GM21825 (cell line): Measurements from ENCODE around the gene TBCK.

Source experiments
- ATAC-seq: cut with Tn5 transposase; IDR thresholded peaks from one replicate; pipeline ENCODE4 v1.9.1; 2021; ENCODE audit warnings: mild to moderate bottlenecking, moderate library complexity; ENCODE audit not compliant: unreplicated experiment

The TBCK gene

GRCh38 chr4:106048250-106048971 is 267.6 kb downstream of the TBCK start:
- no peak for ATAC-seq

GRCh38 chr4:106046083-106046482 is 269.9 kb downstream of the TBCK start:
- ATAC-seq, result no peak

- ATAC-seq, result no peak
Observed at GRCh38 chr4:106041294-106042002, 274.6 kb downstream of the TBCK start.

DNA sequence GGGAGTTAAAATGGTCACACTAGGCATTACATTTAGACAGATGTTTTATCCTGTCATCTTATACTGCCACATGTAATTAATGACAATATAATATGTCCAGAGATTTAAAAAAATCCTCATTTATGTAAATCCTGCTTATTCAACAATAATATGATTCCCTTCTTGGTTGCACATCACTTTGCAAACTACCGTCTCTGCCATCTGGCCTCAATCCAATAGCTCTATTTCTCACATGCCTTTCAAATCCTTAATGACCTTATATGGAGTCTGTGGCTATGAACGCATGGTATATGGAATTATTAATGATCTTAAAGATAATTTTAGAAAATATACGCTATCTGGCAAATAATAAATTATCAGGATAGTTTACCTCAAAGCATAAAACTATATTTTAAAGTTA is 276.2 kb downstream of the TBCK start:
- ATAC-seq, result no peak

GRCh38 chr4:106038908-106039307 is 277.1 kb downstream of the TBCK start:
- ATAC-seq, result no peak

DNA sequence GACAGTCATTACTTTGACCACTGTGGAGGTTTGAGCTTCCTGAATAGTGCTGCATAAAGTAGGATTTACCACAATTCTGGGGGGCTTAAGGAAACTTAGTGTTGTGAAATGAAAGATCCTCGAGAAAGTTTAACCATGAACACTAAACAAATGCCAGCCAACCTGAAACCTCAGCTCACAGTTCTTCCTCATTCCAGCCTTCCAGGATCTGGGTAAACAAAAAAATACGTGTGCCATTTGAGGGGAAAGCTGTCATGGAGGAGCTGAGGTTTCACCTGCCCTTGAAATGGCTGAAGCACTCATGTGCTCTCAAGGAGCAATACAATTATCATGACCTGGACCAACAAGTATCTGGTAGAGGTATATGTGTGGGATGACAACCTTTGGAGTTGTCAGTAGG is 278.0 kb downstream of the TBCK start:
- no peak for ATAC-seq

GRCh38 chr4:106036848-106037247 is 279.2 kb downstream of the TBCK start:
- ATAC-seq, result no peak

DNA sequence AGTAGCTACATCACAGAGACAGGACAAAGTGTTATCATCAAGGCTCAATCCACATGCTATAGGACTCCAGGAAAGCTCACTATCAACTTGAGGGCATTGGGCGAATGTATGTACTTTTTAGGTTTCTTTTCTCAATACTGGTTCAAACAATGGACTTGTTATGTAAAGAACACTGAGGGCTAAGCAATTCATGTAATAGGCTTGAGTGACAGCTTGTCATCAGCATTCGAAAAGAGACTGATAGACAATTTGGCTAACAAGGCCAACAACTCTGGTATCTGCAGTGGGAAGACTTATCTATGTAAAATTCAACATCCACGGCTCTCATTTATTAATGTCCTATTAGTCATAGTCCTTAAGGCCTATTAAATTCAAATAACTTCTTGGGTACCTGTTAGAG is 279.7 kb downstream of the TBCK start:
- no peak for ATAC-seq

- ATAC-seq, result no peak
Observed at GRCh38 chr4:106035204-106035603, 280.8 kb downstream of the TBCK start.

- no peak for ATAC-seq
Observed at GRCh38 chr4:106034751-106035150, 281.3 kb downstream of the TBCK start.

DNA sequence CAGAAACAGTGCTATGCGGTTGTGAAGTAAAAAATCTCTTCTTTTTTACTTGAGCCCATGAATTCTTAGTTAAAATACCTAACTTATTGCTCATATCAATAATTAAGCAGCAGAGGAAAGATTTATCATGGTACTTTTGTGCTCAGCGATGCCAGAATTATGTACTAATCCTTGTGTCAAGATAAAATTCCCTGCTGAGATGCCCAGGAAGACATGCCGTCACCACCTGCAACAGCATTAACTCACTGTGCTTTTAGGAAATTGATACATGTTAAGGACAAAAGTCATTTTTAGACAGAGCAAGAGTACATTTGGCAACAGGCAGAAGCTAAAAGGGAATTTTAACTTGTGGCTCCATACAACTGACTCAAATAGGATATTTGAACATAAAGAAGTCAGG is 281.8 kb downstream of the TBCK start:
- ATAC-seq, result no peak

- no peak for ATAC-seq
Observed at GRCh38 chr4:106033469-106033868, 282.5 kb downstream of the TBCK start.

DNA sequence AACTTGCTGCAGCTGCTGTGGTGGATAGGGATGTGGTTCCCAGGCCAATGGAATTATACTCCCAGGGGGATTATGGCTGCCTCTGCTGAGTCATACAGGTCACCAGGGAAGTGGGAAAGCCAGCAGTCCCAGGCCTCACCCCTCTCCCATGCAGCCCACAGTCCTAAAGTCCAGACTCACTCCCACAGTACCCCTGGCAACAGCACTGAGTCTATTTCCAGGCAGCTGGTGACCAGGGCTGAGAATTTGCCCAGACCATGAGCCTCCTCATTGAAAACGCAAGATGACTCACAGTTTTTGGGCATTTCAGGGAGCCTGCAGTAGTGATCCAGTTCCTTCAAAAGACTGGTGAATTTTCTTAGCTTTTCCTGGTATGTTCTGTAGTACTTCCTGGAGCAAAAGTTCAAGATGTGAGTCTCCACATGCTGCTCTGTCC is 283.1 kb downstream of the TBCK start:
- no peak for ATAC-seq

DNA sequence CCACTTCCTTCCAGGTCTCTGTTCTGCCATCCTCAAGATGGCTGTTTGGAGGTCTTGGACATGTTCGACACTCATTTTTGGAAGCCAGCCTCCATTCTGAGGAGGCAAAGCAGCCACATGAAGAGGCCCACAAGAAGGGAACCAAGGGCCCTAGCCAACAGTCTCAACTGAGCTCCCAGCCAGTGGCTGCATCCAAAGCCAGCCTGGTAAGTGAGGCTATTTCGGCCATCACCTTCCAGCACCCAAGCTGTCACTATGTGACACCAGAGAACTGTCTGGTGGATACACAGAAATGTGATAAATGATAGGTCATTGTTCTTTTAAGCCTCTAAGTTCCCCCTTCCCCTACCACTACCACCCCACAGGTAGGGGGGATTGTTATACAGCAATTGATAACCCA is 293.6 kb downstream of the TBCK start:
- no peak for ATAC-seq

GRCh38 chr4:106021737-106022410 is 294.1 kb downstream of the TBCK start:
- no peak for ATAC-seq

DNA sequence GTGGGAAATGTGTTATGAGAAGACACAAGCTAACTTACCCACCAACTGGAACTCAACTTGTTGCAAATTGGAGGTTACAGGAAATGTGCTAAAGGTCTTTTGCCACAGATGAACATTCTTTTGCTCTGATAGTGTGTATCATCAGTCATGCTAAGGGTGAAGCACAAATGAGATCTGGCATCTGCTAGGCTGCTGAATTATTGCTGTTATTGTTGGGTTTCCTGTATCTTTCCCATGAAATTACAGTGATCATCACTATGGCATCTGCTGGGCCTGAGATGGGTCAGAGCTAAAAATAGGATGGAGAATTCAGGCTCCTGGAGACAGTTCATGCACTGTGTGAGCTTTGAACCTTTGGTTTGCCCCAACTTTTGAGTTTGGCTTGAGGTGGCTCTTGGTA is 296.2 kb downstream of the TBCK start:
- ATAC-seq, result no peak

GRCh38 chr4:106017975-106018374 is 298.0 kb downstream of the TBCK start:
- no peak for ATAC-seq

DNA sequence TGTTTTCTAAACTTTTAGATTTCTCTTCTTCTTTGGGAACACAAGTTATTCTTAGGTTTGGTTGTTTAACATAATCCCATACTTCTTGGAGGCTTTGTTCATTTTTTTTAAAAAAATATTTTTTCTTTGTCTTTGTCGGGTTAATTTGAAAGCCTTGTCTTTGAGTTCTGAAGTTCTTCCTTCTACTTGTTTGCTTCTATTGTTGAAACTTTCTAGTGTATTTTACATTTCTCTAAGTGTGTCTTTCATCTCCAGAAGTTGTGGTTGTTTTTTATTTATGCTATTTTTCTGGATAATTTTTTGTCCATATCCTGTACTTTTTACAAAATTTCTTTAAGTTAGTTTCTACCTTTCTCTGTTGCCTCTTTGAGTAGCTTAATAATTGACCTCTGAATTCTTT is 304.6 kb downstream of the TBCK start:
- no peak for ATAC-seq

- ATAC-seq, result no peak
Observed at GRCh38 chr4:106010761-106011160, 305.2 kb downstream of the TBCK start.

- ATAC-seq, result no peak
Observed at GRCh38 chr4:106002994-106003393, 313.0 kb downstream of the TBCK start.

GRCh38 chr4:105998171-105999063 is 317.6 kb downstream of the TBCK start:
- ATAC-seq, result no peak
